ENCODE data around the gene SLC1A4.

DNA sequence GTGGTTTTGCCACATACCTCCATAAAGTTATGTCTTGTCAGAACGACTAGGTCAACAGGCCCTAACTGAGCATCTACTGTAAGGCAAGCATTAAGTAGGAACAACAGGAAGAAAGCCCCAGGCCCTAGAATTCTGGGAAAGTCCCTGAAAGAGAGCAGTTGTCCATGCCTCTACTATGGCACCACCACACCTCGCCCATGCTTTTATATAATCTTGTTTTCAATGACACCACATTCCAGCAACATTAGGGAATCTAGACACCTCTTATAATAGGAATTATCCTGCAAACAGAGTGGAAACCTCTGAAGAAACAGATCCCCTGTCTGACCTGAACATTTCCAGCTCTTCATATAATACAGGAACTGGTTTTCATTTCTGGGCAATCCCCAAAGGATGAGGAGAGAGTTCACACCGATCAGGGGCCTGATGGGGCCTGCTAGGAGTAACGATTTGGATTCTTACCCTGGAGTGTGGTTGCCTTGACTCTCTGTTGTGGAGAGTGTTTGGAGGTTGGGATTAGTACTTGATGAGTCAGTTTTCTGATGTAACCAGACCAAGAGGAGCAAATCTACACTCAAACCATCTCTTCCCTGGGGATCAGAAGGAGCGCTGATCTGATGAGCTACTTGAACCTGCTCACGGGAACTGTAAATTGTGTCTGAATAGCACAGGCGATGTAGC is 35.1 kb downstream of the SLC1A4 start:
- TF ChIP-seq, protein P1, sequence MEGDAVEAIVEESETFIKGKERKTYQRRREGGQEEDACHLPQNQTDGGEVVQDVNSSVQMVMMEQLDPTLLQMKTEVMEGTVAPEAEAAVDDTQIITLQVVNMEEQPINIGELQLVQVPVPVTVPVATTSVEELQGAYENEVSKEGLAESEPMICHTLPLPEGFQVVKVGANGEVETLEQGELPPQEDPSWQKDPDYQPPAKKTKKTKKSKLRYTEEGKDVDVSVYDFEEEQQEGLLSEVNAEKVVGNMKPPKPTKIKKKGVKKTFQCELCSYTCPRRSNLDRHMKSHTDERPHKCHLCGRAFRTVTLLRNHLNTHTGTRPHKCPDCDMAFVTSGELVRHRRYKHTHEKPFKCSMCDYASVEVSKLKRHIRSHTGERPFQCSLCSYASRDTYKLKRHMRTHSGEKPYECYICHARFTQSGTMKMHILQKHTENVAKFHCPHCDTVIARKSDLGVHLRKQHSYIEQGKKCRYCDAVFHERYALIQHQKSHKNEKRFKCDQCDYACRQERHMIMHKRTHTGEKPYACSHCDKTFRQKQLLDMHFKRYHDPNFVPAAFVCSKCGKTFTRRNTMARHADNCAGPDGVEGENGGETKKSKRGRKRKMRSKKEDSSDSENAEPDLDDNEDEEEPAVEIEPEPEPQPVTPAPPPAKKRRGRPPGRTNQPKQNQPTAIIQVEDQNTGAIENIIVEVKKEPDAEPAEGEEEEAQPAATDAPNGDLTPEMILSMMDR (IDR thresholded peaks at IDR 0.05): no peak
- no peak for TF ChIP-seq POLR2A (IDR thresholded peaks at IDR 0.05)
